MM.1S (cell line): ENCODE results near the gene PRODH2.

Experiments
- EZH2 ChIP-seq: fragments of 300-600 bp; sonication (generic); optimal IDR thresholded peaks from 2 replicates; pipeline ENCODE3; 2017; ENCODE audit warnings: low read depth, mild to moderate bottlenecking, antibody characterized with exemption, low read length, mixed read lengths
- EZH2phosphoT487 ChIP-seq: fragments of 300-600 bp; sonication (generic); IDR thresholded peaks from 2 replicates; pipeline ENCODE4 v1.6.1; 2018; ENCODE audit warnings: antibody characterized with exemption, low read length
- TF ChIP-seq, protein P1 (sequence below): fragments of 300-600 bp; sonication (generic); IDR thresholded peaks from 2 replicates; pipeline ENCODE4 v1.5.1; 2016; ENCODE audit warnings: antibody characterized with exemption, low read length, mixed read lengths

DNA sequence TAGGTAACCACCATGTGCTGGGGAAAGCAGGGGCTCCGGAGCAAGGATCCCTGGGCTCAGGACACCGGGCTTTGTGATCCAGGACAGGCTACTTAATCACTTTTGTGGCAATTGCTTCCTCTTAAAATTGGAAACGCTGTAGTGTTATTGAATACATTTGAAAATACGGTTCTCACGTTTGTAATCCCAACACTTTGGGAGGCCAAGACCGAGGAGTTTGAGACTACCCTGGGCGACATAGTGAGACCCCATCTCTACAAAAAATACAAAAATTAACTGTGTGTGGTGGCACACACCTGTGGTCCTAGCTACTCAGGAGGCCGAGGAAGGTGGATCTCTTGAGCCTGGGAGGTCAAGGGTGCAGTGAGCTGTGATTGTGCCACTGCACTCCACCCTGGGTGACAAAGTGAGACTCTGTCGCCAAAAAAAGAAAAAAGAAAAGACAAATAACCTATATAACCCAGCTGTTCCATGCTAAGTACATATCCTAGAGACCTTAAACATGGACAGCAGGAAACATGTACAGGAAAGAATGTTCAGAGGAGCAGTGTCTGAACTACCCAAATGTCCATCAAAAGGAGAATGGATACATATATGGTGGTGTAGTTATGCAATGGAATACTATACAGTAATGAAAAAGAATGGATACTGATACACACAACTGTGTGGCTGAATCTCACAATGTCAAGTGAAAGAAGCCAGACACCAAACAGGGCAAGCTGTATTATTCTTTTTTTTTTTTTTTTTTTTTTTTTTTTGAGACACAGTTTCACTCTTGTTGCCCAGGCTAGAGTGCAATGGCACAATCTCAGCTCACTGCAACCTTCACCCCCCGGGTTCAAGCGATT, 622 bp upstream of the PRODH2 start:
- TF ChIP-seq, protein P1, sequence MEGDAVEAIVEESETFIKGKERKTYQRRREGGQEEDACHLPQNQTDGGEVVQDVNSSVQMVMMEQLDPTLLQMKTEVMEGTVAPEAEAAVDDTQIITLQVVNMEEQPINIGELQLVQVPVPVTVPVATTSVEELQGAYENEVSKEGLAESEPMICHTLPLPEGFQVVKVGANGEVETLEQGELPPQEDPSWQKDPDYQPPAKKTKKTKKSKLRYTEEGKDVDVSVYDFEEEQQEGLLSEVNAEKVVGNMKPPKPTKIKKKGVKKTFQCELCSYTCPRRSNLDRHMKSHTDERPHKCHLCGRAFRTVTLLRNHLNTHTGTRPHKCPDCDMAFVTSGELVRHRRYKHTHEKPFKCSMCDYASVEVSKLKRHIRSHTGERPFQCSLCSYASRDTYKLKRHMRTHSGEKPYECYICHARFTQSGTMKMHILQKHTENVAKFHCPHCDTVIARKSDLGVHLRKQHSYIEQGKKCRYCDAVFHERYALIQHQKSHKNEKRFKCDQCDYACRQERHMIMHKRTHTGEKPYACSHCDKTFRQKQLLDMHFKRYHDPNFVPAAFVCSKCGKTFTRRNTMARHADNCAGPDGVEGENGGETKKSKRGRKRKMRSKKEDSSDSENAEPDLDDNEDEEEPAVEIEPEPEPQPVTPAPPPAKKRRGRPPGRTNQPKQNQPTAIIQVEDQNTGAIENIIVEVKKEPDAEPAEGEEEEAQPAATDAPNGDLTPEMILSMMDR, result no peak
- no peak for TF ChIP-seq EZH2
- no peak for TF ChIP-seq EZH2phosphoT487
